Activated B cell treated with CpG ODN at 0.5 μM for 24 hours (primary cell): ENCODE measurements around the gene PEX6. TPM values are rescaled to one million over a fixed set of nuclear protein-coding genes. Genes with fewer than 3 reads are reported as not detected.
"Not testable (repeated sequence)": the region's sequence is repeated elsewhere in the genome, so short reads cannot be mapped to it uniquely, and the experiment has no call there.

ENCODE experiments used
- ATAC-seq: fragments of 200-7000 bp; cut with Tn5 transposase; one replicate; pipeline ENCODE4 v1.10.0; 2021; ENCODE audit warnings: low read depth, mild to moderate bottlenecking, moderate library complexity
- CTCF ChIA-PET: fragments of 350-600 bp; sonication (Branson Sonifier 250); formaldehyde crosslinking; loops from one replicate; lab custom pipeline; 2021; ENCODE audit warnings: antibody characterized with exemption; lab: Charles Lee
- POLR2A ChIA-PET: fragments of 350-600 bp; sonication (Branson Sonifier 250); formaldehyde crosslinking; loops from one replicate; lab custom pipeline; 2021; ENCODE audit warnings: antibody characterized with exemption; lab: Charles Lee
- DNase-seq: peaks from one replicate; pipeline ENCODE4 v3.0.0; 2022
- H3K27ac Mint-ChIP-seq: one replicate; pipeline ENCODE4 v1.8.0; 2020; ENCODE audit warnings: mixed read lengths
- H3K27me3 Mint-ChIP-seq: one replicate; pipeline ENCODE4 v1.8.0; 2021; ENCODE audit warnings: mixed read lengths
- H3K36me3 Mint-ChIP-seq: one replicate; pipeline ENCODE4 v1.8.0; 2021; ENCODE audit warnings: low read depth, mixed read lengths
- H3K4me1 Mint-ChIP-seq: one replicate; pipeline ENCODE4 v1.8.0; 2021; ENCODE audit warnings: mixed read lengths
- H3K4me3 Mint-ChIP-seq: one replicate; pipeline ENCODE4 v1.8.0; 2020; ENCODE audit warnings: mild to moderate bottlenecking, mixed read lengths
- H3K9me3 Mint-ChIP-seq: one replicate; pipeline ENCODE4 v1.8.0; 2020; ENCODE audit warnings: mixed read lengths
- intact Hi-C: fragments of 100-400 bp; cut with micrococcal nuclease; formaldehyde crosslinking; loops from one replicate; pipeline ENCODE4 v1.15.1; 2024
- total RNA-seq: library from RNA; stranded (reverse); gene quantifications from 2 replicates; pipeline ENCODE4 v1.2.3, GENCODE V29; 2022
- TF ChIP-seq, protein P1 (sequence below): fragments of 200-600 bp; IDR thresholded peaks from one replicate; pipeline ENCODE4 v1.8.0; 2022; ENCODE audit warnings: antibody characterized with exemption, mild to moderate bottlenecking

The PEX6 gene
- total RNA-seq, 1 donor from 2014 or later: 13.2 TPM

DNA sequence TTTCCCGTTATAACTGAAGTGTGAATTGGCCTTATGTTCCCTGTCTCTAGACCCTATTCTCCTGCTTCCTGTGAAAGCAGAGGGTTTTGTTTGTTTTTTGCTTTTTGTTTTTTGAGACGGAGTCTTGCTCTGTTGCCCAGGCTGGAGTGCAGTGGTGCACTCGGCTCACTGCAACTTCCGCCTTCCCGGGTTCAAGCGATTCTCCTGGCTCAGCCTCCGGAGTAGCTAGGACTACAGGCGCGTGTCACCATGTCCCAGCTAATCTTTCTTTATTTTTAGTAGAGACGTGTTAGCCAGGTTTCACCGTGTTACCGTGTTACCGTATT is 19.1 kb downstream of the PEX6 start:
- CTCF ChIA-PET: interaction anchor here (1.1 kb wide), 1 partner anchor 8 kb away, joined by 3 read pairs; no protein-coding TSS in a partner anchor
- ATAC-seq (no peak), DNase-seq (no peak)
- no peaks in the 10 kb centered on the region for H3K9me3 Mint-ChIP-seq
- H3K27me3 Mint-ChIP-seq: no peaks in the 10 kb centered on the region
- H3K4me1 Mint-ChIP-seq: peaks cover 14% of the 10 kb centered on the region
- intact Hi-C loops: loop anchor here (2.0 kb wide), 3 partner anchors 19 to 183 kb away; partner anchors contain the start of gene PEX6
- POLR2A ChIA-PET: interaction anchor here (0.9 to 2.8 kb wide), 2 partner anchors 19 to 30 kb away, joined by 3 to 18 read pairs; partner anchors contain the start of genes CNPY3 and PEX6
- TF ChIP-seq, protein P1, sequence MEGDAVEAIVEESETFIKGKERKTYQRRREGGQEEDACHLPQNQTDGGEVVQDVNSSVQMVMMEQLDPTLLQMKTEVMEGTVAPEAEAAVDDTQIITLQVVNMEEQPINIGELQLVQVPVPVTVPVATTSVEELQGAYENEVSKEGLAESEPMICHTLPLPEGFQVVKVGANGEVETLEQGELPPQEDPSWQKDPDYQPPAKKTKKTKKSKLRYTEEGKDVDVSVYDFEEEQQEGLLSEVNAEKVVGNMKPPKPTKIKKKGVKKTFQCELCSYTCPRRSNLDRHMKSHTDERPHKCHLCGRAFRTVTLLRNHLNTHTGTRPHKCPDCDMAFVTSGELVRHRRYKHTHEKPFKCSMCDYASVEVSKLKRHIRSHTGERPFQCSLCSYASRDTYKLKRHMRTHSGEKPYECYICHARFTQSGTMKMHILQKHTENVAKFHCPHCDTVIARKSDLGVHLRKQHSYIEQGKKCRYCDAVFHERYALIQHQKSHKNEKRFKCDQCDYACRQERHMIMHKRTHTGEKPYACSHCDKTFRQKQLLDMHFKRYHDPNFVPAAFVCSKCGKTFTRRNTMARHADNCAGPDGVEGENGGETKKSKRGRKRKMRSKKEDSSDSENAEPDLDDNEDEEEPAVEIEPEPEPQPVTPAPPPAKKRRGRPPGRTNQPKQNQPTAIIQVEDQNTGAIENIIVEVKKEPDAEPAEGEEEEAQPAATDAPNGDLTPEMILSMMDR: no peak
- peaks cover 13% of the 10 kb centered on the region for H3K36me3 Mint-ChIP-seq
- peak overlapping the region; percentile 70 for H3K4me3 Mint-ChIP-seq
- peak overlapping the region; percentile 7 for H3K27ac Mint-ChIP-seq

DNA sequence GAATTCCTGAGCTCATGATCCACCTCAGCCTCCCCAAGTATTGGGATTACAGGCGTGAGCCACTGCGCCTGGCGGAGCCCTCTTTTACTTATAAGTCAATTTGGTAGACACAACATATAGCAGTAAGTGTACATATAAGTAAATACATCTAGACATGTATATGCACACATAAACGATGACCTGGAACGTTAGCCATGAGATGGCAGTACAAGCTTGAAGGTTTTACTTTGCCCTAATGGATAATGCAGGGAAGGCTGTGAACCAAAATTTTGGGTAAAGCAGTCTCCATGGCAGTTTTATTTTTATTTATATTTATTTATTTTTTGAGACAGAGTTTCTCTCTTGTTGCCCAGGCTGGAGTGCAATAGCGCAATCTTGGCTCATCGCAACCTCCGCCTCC is 20.9 kb downstream of the PEX6 start:
- POLR2A ChIA-PET: no interaction called here
- Mint-ChIP-seq H3K36me3 (peaks cover 6% of the 10 kb centered on the region), H3K27me3 (no peaks in the 10 kb centered on the region), H3K9me3 (no peaks in the 10 kb centered on the region), H3K4me3 (no peak overlapping the region), H3K27ac (no peak overlapping the region), H3K4me1 (peaks cover 14% of the 10 kb centered on the region)
- TF ChIP-seq, protein P1: no peak
- CTCF ChIA-PET: no interaction called here
- no peak for DNase-seq
- ATAC-seq: no peak
- intact Hi-C loops: no loop called here

DNA sequence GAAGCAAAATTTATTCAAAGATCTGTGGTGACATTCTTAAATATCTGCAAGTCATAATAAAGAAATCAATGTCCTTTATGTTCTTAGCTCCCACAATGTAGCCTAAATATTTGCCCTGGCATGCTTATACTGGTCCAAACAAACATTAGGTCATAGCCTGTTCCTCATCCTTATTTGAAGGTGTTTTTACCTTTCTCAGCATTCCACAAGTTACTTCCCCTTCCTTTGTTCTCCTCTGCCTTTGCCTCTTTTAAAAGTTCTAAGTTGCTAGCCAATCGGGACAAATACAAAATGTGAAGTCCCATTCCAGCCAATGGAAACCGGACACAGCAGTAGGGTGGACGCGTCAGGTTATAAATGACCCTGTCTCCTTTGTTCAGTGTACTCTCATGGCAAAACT is 24.6 kb downstream of the PEX6 start:
- H3K9me3 Mint-ChIP-seq, POLR2A ChIA-PET, intact Hi-C loops: not testable (repeated sequence)

DNA sequence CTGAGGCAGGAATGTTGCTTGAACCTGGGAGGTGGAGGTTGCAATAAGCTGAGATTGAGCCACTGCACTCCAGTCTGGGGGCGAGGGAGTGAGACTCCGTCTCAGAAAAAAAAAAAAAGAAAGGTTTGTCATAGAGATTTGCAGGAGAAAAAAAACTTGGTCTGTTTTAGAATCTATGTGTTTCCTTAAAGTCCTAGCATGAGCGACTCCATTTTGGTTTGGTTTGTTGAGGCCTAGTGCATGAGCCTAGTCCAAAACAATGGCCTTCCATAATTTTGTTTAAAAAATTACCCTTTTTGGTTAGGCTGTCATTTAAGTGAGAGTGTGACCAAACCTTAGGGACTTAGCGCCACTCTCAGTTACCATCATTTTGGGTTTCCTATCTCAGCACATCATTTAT is 26.6 kb downstream of the PEX6 start:
- ChIA-PET CTCF (interaction anchor here (0.9 kb wide), 1 partner anchor 8 kb away, joined by 3 read pairs; the partner anchor contains the start of gene GNMT), POLR2A (interaction anchor here (0.7 kb wide), 1 partner anchor 23 kb away, joined by 6 read pairs; the partner anchor contains the start of gene CNPY3)
- no peaks in the 10 kb centered on the region for H3K27me3 Mint-ChIP-seq
- intact Hi-C loops: no loop called here
- DNase-seq (no peak), ATAC-seq (no peak)
- TF ChIP-seq, protein P1: no peak
- no peaks in the 10 kb centered on the region for H3K9me3 Mint-ChIP-seq
- H3K36me3 Mint-ChIP-seq: peaks cover 20% of the 10 kb centered on the region
- H3K4me1 Mint-ChIP-seq: peaks cover 2% of the 10 kb centered on the region
- no peak overlapping the region for H3K27ac Mint-ChIP-seq
- H3K4me3 Mint-ChIP-seq: no peak overlapping the region

More for the DNA sequence above, 24.6 kb downstream of the PEX6 start:
- H3K4me1 Mint-ChIP-seq, H3K4me3 Mint-ChIP-seq, CTCF ChIA-PET, H3K27me3 Mint-ChIP-seq, DNase-seq, H3K27ac Mint-ChIP-seq, H3K36me3 Mint-ChIP-seq, ATAC-seq: not testable (repeated sequence)

DNA sequence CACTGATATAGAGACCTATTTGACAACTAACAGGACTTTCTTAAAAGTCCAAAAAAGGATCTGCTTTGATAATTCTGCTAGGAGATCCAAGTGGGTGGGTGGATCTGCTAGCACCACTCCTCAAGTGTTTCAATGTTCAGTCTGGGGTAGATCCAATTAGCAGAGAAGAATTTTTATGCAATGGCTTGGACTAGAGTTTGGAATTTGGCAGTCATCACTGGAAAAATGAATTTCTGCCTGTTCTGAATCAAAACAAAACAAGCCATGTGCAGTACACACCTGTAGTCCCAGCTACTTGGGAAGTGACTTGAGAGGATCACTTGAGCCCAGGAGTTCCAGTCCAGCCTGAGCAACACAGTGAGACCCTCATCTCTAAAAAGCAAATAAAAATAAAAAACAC is 31.0 kb downstream of the PEX6 start:
- peaks cover 2% of the 10 kb centered on the region for H3K4me1 Mint-ChIP-seq
- DNase-seq (no peak), ATAC-seq (no peak)
- TF ChIP-seq, protein P1: no peak
- H3K36me3 Mint-ChIP-seq: peaks cover 50% of the 10 kb centered on the region
- CTCF ChIA-PET: no interaction called here
- no peaks in the 10 kb centered on the region for H3K27me3 Mint-ChIP-seq
- H3K9me3 Mint-ChIP-seq: no peaks in the 10 kb centered on the region
- intact Hi-C loops: no loop called here
- H3K4me3 Mint-ChIP-seq: no peak overlapping the region
- POLR2A ChIA-PET: interaction anchor here (0.7 to 1.3 kb wide), 2 partner anchors 18 to 228 kb away, joined by 3 to 7 read pairs; partner anchors contain the start of gene CNPY3
- no peak overlapping the region for H3K27ac Mint-ChIP-seq
